Measurements from ENCODE around the gene FAM83D.

Gene FAM83D

DNA sequence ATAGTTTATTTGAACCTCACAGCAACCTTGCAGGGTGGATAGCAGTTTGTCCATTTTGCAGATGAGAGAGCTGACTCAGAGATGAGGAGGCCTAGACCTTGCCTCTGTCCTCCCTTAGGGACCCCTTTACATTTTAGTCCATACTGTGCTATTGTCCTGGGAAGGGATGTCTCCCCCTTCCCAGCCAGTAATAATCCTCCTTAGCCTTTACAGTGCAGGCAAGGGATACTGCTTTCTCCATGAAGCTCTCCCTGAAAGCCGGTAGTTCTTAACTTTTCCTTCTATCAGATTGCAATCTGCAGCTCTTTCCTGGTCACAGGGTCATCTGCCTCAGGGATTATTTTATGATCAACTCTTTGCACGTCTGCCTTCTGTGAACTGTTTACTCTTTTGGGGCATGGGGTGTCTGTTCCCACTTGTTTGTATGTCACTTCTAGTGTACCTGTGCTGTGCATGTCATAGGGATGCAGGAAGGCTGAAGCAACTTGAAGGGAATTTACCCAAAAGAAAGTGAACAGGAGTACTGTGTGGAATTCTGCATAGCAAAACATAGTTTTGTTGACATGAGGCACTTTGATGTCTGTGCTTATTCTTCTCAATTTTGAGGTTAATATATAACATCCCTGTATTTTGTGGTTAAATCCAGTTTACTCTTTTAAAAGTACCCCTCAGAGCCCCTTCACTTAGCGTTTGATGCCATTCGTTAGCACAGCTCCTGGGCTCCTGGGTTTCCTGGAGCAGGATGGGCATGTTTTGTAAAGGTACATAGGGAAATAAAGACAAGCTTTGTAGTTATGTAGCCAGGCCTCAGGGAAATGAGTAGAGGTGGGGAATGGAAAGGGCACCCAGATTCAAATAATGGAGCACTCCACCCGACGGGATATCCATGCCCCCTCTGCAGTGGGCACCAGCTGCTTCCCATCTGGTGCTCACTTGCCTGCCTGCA is 74.0 kb downstream of the FAM83D start:
- no peaks in the 10 kb centered on the region for H3K27me3 Mint-ChIP-seq
- no peak overlapping the region for H3K27ac Mint-ChIP-seq
- peaks cover 29% of the 10 kb centered on the region for H3K36me3 Mint-ChIP-seq
- ATAC-seq (ENCODE audit: low read depth) (no peak), DNase-seq (ENCODE audit: low spot score in 2 of 2) (no peak)
- no peaks in the 10 kb centered on the region for H3K9me3 Mint-ChIP-seq
- peaks cover 6% of the 10 kb centered on the region for H3K4me1 Mint-ChIP-seq
- H3K4me3 Mint-ChIP-seq, result no peak overlapping the region

All from memory B cell (primary cell).